HEK293 (cell line): Measurements from ENCODE around the gene SH3BP2.

ENCODE experiments used
- GLIS1 ChIP-seq: fragments of 450-650 bp; formaldehyde crosslinking; IDR thresholded peaks from 2 replicates; pipeline ENCODE4 v1.5.1; 2016; ENCODE audit warnings: missing biosample characterization, missing genetic modification characterization
- KLF9 ChIP-seq: fragments of 450-650 bp; formaldehyde crosslinking; IDR thresholded peaks from 2 replicates; pipeline ENCODE4 v1.5.1; 2016; ENCODE audit warnings: missing biosample characterization, missing genetic modification characterization, low read depth
- OSR2 ChIP-seq: fragments of 450-650 bp; formaldehyde crosslinking; IDR thresholded peaks from 2 replicates; pipeline ENCODE4 v1.5.1; 2016; ENCODE audit warnings: missing biosample characterization, missing genetic modification characterization
- PATZ1 ChIP-seq: fragments of 450-650 bp; formaldehyde crosslinking; IDR thresholded peaks from 2 replicates; pipeline ENCODE4 v1.5.1; 2016; ENCODE audit warnings: missing biosample characterization, missing genetic modification characterization
- REPIN1 ChIP-seq: fragments of 450-650 bp; formaldehyde crosslinking; IDR thresholded peaks from 2 replicates; pipeline ENCODE4 v1.5.1; 2017; ENCODE audit warnings: missing biosample characterization, missing genetic modification characterization, low read depth
- SCRT2 ChIP-seq: fragments of 450-650 bp; formaldehyde crosslinking; IDR thresholded peaks from 2 replicates; pipeline ENCODE4 v1.5.1; 2016; ENCODE audit warnings: missing biosample characterization, missing genetic modification characterization
- SP2 ChIP-seq: fragments of 450-650 bp; formaldehyde crosslinking; IDR thresholded peaks from 2 replicates; pipeline ENCODE4 v1.5.1; 2016; ENCODE audit warnings: missing biosample characterization, missing genetic modification characterization
- TSHZ1 ChIP-seq: fragments of 450-650 bp; formaldehyde crosslinking; IDR thresholded peaks from 2 replicates; pipeline ENCODE4 v1.5.1; 2016; ENCODE audit warnings: missing biosample characterization, missing genetic modification characterization, borderline replicate concordance
- ZBTB26 ChIP-seq: fragments of 450-650 bp; formaldehyde crosslinking; optimal IDR thresholded peaks from 2 replicates; pipeline ENCODE3; 2016; ENCODE audit warnings: missing biosample characterization, mild to moderate bottlenecking, missing genetic modification characterization
- ZBTB44 ChIP-seq: fragments of 450-650 bp; IDR thresholded peaks from 2 replicates; pipeline ENCODE4 v1.5.1; 2018; ENCODE audit warnings: missing biosample characterization, mild to moderate bottlenecking, missing genetic modification characterization
- ZFP41 ChIP-seq: fragments of 450-650 bp; formaldehyde crosslinking; IDR thresholded peaks from 2 replicates; pipeline ENCODE4 v1.5.1; 2016; ENCODE audit warnings: missing biosample characterization, missing genetic modification characterization, borderline replicate concordance
- ZNF146 ChIP-seq: fragments of 450-650 bp; formaldehyde crosslinking; IDR thresholded peaks from 2 replicates; pipeline ENCODE4 v1.5.1; 2016; ENCODE audit warnings: missing biosample characterization, missing genetic modification characterization
- ZNF175 ChIP-seq: fragments of 450-650 bp; formaldehyde crosslinking; IDR thresholded peaks from 2 replicates; pipeline ENCODE4 v1.5.1; 2016; ENCODE audit warnings: missing biosample characterization, missing genetic modification characterization
- ZNF202 ChIP-seq: fragments of 450-650 bp; formaldehyde crosslinking; IDR thresholded peaks from 2 replicates; pipeline ENCODE4 v1.5.1; 2016; ENCODE audit warnings: missing biosample characterization, missing genetic modification characterization, borderline replicate concordance
- ZNF280C ChIP-seq: fragments of 450-650 bp; formaldehyde crosslinking; IDR thresholded peaks from 2 replicates; pipeline ENCODE4 v1.5.1; 2016; ENCODE audit warnings: missing biosample characterization, missing genetic modification characterization
- ZNF292 ChIP-seq: fragments of 450-650 bp; formaldehyde crosslinking; IDR thresholded peaks from 2 replicates; pipeline ENCODE4 v1.5.1; 2016; ENCODE audit warnings: low read depth, missing biosample characterization, missing genetic modification characterization, borderline replicate concordance
- ZNF350 ChIP-seq: fragments of 450-650 bp; formaldehyde crosslinking; IDR thresholded peaks from 2 replicates; pipeline ENCODE4 v1.5.0; 2017; ENCODE audit warnings: missing biosample characterization, mild to moderate bottlenecking, missing genetic modification characterization
- ZNF404 ChIP-seq: fragments of 450-650 bp; formaldehyde crosslinking; IDR thresholded peaks from 2 replicates; pipeline ENCODE4 v1.5.1; 2017; ENCODE audit warnings: missing biosample characterization, missing genetic modification characterization
- ZNF473 ChIP-seq: fragments of 450-650 bp; formaldehyde crosslinking; IDR thresholded peaks from 2 replicates; pipeline ENCODE4 v1.5.1; 2017; ENCODE audit warnings: missing biosample characterization, missing genetic modification characterization
- ZNF48 ChIP-seq: fragments of 450-650 bp; formaldehyde crosslinking; IDR thresholded peaks from 2 replicates; pipeline ENCODE4 v1.5.1; 2016; ENCODE audit warnings: missing biosample characterization, missing genetic modification characterization
- ZNF544 ChIP-seq: fragments of 450-650 bp; formaldehyde crosslinking; IDR thresholded peaks from 2 replicates; pipeline ENCODE4 v1.5.0; 2017; ENCODE audit warnings: missing biosample characterization, missing genetic modification characterization
- ZNF549 ChIP-seq: fragments of 450-650 bp; IDR thresholded peaks from 2 replicates; pipeline ENCODE4 v1.5.1; 2018; ENCODE audit warnings: missing biosample characterization, missing genetic modification characterization, mild to moderate bottlenecking, inconsistent platforms, moderate library complexity
- ZNF560 ChIP-seq: fragments of 450-650 bp; formaldehyde crosslinking; IDR thresholded peaks from 2 replicates; pipeline ENCODE4 v1.5.1; 2017; ENCODE audit warnings: missing biosample characterization, missing genetic modification characterization, borderline replicate concordance
- ZNF600 ChIP-seq: fragments of 450-650 bp; formaldehyde crosslinking; IDR thresholded peaks from 2 replicates; pipeline ENCODE4 v1.5.1; 2016; ENCODE audit warnings: missing biosample characterization, missing genetic modification characterization
- ZNF626 ChIP-seq: fragments of 450-650 bp; sonication (Bioruptor Pico); formaldehyde crosslinking; IDR thresholded peaks from 2 replicates; pipeline ENCODE4 v1.5.1; 2018; ENCODE audit warnings: missing biosample characterization, missing genetic modification characterization, inconsistent platforms
- ZNF654 ChIP-seq: fragments of 450-650 bp; formaldehyde crosslinking; IDR thresholded peaks from 2 replicates; pipeline ENCODE4 v1.5.1; 2016; ENCODE audit warnings: low read depth, missing biosample characterization, missing genetic modification characterization
- ZNF707 ChIP-seq: fragments of 450-650 bp; formaldehyde crosslinking; IDR thresholded peaks from 2 replicates; pipeline ENCODE4 v1.5.1; 2016; ENCODE audit warnings: missing biosample characterization, missing genetic modification characterization
- ZNF843 ChIP-seq: fragments of 450-650 bp; formaldehyde crosslinking; IDR thresholded peaks from 2 replicates; pipeline ENCODE4 v1.5.1; 2016; ENCODE audit warnings: missing biosample characterization, missing genetic modification characterization
- ZSCAN30 ChIP-seq: fragments of 450-650 bp; IDR thresholded peaks from 2 replicates; pipeline ENCODE4 v1.5.1; 2018; ENCODE audit warnings: missing biosample characterization, mild to moderate bottlenecking, missing genetic modification characterization, moderate library complexity
- ZXDB ChIP-seq: fragments of 450-650 bp; formaldehyde crosslinking; IDR thresholded peaks from 2 replicates; pipeline ENCODE4 v1.5.1; 2016; ENCODE audit warnings: missing biosample characterization, missing genetic modification characterization

SH3BP2 gene

GRCh38 chr4:2755821-2756690 lies 36.8 kb upstream of the SH3BP2 start, which contains the start of gene TNIP2 (continued):
- 0 out of 2 replicates have a peak, but pooled peaks have one; percentile 13 for TF ChIP-seq OSR2 (tag by site-specific recombination)
- no peak for TF ChIP-seq ZNF707 (tag by site-specific recombination)
- TF ChIP-seq ZNF146 (tag by site-specific recombination) = no peak
- TF ChIP-seq ZNF600 = no peak
- TF ChIP-seq ZBTB26 (tag by site-specific recombination) = peak; percentile 82
- TF ChIP-seq ZNF48 (tag by site-specific recombination) = no peak
- no peak for TF ChIP-seq ZNF473 (tag by site-specific recombination)
- TF ChIP-seq ZXDB = no peak
- no peak for TF ChIP-seq ZNF202 (tag by site-specific recombination)
- TF ChIP-seq ZFP41 = no peak
- no peak for TF ChIP-seq ZNF404 (tag by site-specific recombination)
- TF ChIP-seq SP2 = peak; percentile 20; the same call in 1 of the 2 replicates
- TF ChIP-seq ZNF626 (tag by site-specific recombination) = no peak
- no peak for TF ChIP-seq ZNF560 (tag by site-specific recombination)
- no peak for TF ChIP-seq ZNF350
- no peak for TF ChIP-seq SCRT2 (tag by site-specific recombination)
- TF ChIP-seq PATZ1 (tag by site-specific recombination) = 0 out of 2 replicates have a peak, but pooled peaks have one; percentile 26
- no peak for TF ChIP-seq ZNF549
- no peak for TF ChIP-seq ZNF654 (tag by site-specific recombination)
- peak; percentile 32; the same call in 1 of the 2 replicates for TF ChIP-seq ZBTB44
- TF ChIP-seq REPIN1 = no peak
- TF ChIP-seq ZNF843 (tag by site-specific recombination) = no peak
- TF ChIP-seq GLIS1 (tag by site-specific recombination) = peak; percentile 37; the same call in 1 of the 2 replicates
- TF ChIP-seq ZNF175 = no peak
- no peak for TF ChIP-seq ZNF280C (tag by site-specific recombination)
- no peak for TF ChIP-seq TSHZ1 (tag by site-specific recombination)
- TF ChIP-seq ZNF544 (tag by site-specific recombination) = no peak
- TF ChIP-seq ZNF292 = no peak
- TF ChIP-seq ZSCAN30 (tag by site-specific recombination) = peak; percentile 66; the same call in 1 of the 2 replicates
- TF ChIP-seq KLF9 = peak; percentile 54
